Stimulated activated CD8-positive, alpha-beta memory T cell treated with anti-CD3 and anti-CD28 coated beads, Interleukin-7, amount 100 ng/mL, for 24 hours (primary cell): ENCODE measurements around the gene XXYLT1.

Experiments
- DNase-seq: peaks from one replicate; pipeline ENCODE4 v3.0.0-alpha.2; 2020; ENCODE audit warnings: low read depth

Gene XXYLT1

GRCh38 chr3:195151402-195151801 lies 119.6 kb downstream of the XXYLT1 start:
- DNase-seq = no peak

- DNase-seq = no peak
Observed at GRCh38 chr3:195150181-195151118, 120.5 kb downstream of the XXYLT1 start.

- DNase-seq = no peak
Observed at GRCh38 chr3:195149292-195150030, 121.5 kb downstream of the XXYLT1 start.

GRCh38 chr3:195148549-195148948 lies 122.4 kb downstream of the XXYLT1 start:
- no peak for DNase-seq

DNA sequence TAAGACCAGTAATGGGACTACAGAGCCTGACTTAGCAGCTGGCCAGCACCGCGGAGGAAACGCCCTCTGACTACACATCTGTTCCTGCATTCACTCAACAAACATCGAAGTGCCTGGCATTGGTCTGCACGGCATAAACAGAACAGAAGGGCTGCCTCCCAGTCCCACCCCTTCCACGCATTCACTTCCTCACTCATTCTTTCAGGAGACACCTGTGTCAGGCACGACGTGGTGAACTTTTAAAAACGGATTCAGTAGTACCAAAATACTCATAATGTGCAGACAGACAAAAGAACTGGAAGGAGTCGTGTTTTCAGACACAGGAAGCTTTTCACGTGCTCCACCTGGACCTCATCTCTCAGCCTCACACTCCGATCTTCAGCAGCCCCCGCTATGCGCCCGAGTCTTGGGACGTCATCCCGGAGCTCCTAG lies 123.3 kb downstream of the XXYLT1 start:
- DNase-seq = no peak

DNA sequence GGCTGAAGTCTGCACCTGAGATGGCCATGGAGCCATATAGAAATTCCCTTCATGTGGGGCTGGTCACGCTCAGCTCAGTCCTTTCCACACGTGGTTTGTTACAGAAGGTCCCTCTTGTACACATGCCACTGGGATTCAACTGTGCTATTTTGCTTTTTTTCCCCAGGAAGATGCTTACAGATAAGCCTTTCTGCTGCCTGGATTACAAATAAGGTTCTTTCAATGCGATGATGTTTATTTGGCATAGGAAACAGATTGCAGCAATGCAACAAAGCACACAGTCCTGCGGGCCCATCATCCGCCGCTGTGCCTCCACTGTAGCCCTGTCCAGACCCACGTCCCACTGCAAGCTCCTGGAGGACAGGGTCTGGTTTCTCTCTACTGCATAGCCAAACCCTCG lies 124.8 kb downstream of the XXYLT1 start:
- DNase-seq = no peak

DNA sequence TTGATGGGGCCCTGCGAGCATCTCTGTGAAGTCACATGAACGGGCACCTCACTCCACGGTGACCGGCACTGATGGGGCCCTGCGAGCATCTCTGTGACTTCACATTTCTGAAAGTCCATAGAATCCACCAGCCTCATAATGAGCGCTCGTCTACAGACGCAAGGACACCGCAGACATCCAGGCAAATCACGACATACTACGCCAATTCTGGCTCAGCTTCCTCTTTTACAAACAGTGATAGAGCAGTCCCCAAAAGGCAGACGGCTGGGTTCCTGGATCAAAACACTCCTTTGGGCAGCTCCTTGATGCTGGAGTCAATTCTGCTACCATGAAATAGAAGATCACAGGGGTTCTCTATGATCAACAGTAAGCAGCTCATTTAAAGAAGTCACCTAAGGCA lies 125.4 kb downstream of the XXYLT1 start:
- no peak for DNase-seq

DNA sequence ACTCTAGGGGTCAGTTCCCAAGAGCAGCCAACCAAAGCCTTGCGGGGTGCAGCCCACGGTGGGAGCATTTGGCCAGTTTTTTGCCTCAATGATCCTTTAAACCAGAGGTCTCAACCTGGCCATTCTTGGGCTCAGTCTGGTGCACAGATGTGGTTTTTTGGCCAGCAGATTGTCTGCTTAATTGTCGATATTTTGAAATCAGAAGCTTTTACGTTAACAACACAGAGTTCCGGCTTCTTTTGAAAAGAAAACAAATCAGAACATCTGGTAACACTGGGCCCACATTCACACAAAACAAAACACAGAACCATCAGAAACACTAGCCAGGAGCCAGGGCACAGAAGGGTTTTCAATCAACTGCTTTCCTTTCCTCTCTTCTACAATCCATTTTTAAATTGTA lies 127.7 kb downstream of the XXYLT1 start:
- DNase-seq = no peak

DNA sequence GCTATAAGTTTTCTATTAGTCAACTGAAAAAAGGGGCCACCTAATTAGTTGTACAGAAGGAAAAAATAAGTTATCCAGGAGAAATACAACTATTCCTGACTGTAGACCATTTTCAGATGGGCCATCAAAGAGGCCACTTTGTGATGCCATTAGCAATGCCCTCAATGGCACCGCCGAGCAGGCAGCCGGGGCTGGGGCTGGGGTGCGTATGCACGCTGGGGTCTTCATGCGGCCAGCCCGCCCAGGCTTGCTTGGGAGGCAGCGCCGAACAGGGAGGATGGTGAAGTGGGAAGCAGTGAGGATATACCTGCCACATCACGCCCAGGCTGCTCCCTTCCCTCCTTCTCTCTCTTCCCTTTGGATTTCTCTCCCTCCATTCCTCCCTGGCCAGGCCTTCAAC lies 128.4 kb downstream of the XXYLT1 start:
- DNase-seq = no peak

DNA sequence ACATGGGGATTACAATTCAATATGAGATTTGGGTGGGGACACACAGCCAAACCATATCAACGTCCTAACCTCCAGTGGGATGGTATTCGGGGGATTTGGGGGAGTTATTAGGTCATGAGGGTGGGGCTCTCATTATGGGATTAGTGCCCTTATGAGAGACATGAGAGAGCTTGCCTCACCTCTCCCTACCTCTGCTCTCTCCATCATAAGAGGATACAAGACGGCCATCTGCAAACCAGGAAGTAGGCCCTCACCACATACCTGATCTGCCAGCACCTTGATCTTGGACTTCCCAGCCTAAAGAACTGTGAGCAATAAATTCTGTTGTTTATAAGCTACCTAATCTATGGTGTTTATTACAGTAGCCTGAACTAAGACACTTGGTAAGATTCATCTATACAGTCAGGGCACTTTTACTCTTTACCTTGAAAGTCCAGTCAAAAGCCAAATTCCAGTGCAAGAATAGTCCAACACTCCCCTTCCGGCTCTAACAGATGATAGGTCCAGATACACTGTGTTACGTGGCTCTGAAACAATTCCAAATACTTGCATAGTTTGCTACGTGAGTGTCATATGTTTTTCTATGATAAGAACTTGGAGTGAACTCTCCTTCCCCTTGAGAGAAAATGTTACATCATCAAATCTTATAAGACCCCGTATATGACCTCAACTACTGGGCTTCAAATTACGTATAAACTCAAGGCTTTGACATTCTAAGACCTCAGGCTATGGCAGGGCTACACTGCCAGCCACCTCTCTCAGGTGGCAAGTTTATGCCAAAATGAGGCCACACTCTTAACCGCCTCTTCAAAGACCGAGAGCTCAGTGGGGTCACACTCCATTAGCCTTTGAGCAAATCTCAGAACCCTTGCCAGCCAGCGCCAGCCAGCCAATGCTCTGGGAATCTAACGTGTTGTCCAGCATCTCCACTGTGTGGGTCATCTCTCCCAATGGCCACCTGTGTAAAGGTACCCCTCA lies 129.9 kb downstream of the XXYLT1 start:
- DNase-seq = no peak

DNA sequence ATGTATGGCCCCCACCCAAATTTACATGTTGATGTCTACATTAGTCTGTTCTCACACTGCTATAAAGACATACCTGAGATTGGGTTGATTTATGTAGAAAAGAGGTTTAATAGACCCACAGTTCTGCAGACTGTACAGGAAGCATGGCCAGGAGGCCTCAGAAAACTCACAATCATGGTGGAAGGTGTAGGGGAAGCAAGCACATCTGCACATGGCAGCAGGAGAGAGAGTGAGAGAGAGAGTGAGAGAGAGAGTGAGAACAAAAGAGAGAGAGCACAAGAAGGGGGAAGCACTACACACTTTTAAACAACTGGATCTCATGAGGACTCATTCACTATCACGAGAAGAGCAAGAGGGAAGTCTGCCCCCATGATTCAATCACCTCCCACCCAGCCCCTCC lies 130.5 kb downstream of the XXYLT1 start:
- no peak for DNase-seq

DNA sequence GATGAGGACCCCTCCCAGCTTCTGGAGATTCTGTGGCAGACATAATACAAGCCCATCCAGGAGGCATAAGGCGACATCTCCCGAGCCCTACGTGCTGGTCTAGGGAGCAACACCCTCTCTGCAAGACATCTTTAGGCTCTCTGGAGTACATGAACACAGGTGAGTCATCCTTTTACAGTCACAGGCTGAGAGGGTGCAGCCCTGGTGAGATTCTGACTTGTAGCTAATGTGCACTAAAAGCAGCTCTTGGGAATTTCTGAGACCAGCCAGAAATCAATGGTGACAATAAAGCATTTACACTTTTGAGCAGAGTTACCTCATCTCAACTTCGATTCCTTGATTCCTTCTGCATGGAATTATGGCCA lies 131.1 kb downstream of the XXYLT1 start:
- DNase-seq = no peak

DNA sequence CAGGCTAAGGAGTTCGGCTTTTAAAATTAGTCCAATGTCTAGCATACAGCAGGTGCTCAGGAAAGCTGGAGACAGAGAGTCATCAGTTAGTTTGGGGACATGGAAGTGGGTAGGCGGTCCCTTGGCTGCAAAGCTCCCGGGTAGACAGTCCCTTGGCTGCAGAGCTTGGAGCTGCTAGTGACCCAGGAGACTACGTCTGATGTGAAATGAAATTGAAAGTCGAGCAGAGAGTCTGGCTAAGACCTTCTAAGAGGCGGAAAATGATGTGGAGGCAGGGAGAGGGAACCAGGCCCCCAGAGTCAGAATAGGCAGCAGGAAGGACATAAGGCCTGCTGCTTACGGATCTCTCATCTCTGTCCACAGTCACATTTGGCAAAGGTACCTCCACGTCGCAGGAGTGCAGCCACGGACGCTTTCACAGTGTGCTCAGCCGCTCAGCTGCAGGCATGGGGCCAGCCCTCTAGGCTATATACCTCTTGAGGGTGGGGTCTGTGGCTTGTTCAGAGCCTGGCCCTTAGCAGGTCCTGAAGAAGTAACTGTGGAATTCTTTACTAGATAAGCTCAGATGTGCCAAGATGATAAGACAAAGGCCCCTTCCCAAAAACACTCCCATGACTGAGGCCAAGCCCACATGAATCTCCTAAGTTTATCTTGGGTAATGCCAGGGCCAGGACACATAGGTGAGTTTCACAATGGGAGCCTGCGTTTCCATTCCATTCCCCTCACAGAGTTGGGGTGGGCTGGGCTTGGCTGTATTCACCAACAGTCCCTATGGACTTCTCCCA lies 131.7 kb downstream of the XXYLT1 start:
- no peak for DNase-seq

DNA sequence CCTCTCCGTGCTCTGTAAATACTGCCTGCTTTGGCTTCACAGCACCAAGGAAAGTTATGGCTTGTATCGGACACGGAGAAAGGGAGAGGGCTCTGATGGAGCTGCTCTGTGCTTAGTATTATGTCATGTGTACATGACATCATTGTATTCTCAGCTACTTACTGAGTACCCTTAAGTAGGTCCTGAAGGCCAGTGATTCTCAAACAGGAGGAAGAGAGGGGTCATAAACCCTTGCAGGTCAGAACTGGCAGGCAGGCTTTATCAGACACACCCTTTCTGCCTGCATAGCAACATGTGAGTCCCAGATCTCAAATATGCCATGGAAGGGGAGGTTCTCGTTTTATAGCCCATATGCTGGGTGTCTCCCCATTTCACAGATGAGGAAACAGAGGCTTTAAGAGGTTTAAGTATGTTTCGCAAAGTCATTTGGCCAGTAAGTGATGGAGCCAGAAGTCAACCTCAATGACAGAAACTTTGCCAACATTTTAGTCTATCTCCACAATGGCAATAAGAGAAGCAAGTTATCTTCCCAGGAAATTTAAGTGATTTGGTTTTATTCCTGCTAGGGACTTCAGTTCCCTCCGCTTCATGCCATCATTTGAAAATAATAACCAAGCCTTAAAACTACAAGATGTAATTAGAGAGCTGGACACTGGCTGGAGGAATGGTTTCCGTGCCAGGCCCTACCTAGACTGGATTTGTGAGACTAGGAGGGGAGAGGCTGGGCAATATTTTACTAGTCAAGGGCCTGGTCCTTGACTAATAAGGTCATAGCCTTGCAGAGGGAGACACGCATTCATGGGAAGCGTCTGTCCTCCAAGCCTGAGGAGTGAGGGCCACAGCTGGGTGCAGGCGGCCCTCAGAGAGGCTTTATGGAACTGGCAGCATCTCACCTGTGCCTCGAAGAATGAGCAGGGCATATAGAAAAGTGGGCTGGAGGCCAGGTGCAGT lies 133.0 kb downstream of the XXYLT1 start:
- DNase-seq = no peak

GRCh38 chr3:195135917-195136316 lies 135.0 kb downstream of the XXYLT1 start:
- DNase-seq = no peak

DNA sequence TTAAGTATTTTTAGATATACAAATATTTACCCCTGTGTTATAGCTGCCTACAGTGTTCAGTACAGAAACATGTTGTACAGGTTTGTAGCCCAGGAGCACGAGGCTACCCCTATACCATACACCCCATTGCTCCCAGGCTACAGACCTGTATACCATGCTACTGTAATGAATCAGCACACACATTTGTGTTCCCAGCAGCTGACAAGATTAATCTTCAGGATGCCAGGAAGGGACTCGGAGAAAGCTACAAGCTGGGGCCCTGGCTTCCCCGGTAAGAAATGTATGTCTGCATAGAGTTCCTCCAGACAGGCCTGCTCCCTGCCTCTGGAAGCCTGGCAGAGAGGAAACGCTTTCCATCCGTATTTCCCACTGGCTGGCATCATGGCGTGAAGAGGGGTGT lies 136.5 kb downstream of the XXYLT1 start:
- no peak for DNase-seq

- no peak for DNase-seq
Observed at GRCh38 chr3:195133462-195133861, 137.5 kb downstream of the XXYLT1 start.

GRCh38 chr3:195133013-195133412 lies 137.9 kb downstream of the XXYLT1 start:
- no peak for DNase-seq

GRCh38 chr3:195131176-195131575 lies 139.8 kb downstream of the XXYLT1 start:
- DNase-seq = no peak
